Measurements from ENCODE around the gene ZNF565. TPM values are rescaled to one million over a fixed set of nuclear protein-coding genes. Genes with fewer than 3 reads are reported as not detected.

ZNF565 gene
- total RNA-seq, 4 donors from 2014 or later, result 7.2 to 13.1 (median 7.4) TPM

- peaks cover 0 to 15% of the 10 kb centered on the region in 2 donors for H3K4me1 ChIP-seq
- H3K36me3 ChIP-seq, result peaks cover 17 to 41% of the 10 kb centered on the region in 2 donors
- H3K27ac ChIP-seq, result peak overlapping the region; percentile 93 to 94 (median 94)
- intact Hi-C loops (cut with DNase I), result no loop called here
- peak; percentile 64 to 65 for DNase-seq
- no peaks in the 10 kb centered on the region for H3K27me3 ChIP-seq
- H3K4me3 ChIP-seq (replicated peaks in 1 of 3), result peak overlapping the region in 2 of 3 donors; percentile 57 to 59
- H3K9me3 ChIP-seq, result no peaks in the 10 kb centered on the region
- WGBS, 2 donors, result 34 to 49% methylated on average over 17 to 20 of the region's 47 CpGs
- peak in 1 of 2 donors; percentile 43 for TF ChIP-seq POLR2A (IDR thresholded peaks at IDR 0.05)
- no peak for TF ChIP-seq CTCF (IDR thresholded peaks at IDR 0.05)
These were observed 63.1 kb downstream of the ZNF565 start for GRCh38 chr19:36151144-36152018.

- intact Hi-C loops (cut with DNase I), result no loop called here
- no peaks in the 10 kb centered on the region for H3K27me3 ChIP-seq
- peaks cover 0 to 15% of the 10 kb centered on the region in 2 donors for H3K4me1 ChIP-seq
- peak overlapping the region in 2 of 3 donors; percentile 93 to 94 for H3K27ac ChIP-seq
- 71 to 76% methylated on average over 5 of the region's 5 CpGs for WGBS, 2 donors
- H3K9me3 ChIP-seq, result no peaks in the 10 kb centered on the region
- H3K36me3 ChIP-seq, result peaks cover 25 to 49% of the 10 kb centered on the region in 2 donors
- TF ChIP-seq CTCF (IDR thresholded peaks at IDR 0.05), result no peak
- TF ChIP-seq POLR2A (IDR thresholded peaks at IDR 0.05), result no peak
- H3K4me3 ChIP-seq (replicated peaks in 1 of 3), result no peak overlapping the region
- no peak for DNase-seq
These were observed 63.9 kb downstream of the ZNF565 start for GRCh38 chr19:36150586-36150985.

GRCh38 chr19:36149673-36150406, 64.6 kb downstream of the ZNF565 start:
- H3K27ac ChIP-seq, result peak overlapping the region in 2 of 3 donors; percentile 30 to 93

GRCh38 chr19:36144624-36145023, 69.8 kb downstream of the ZNF565 start:
- WGBS, 2 donors, result 98 to 99% methylated on average over 6 of the region's 6 CpGs

More at GRCh38 chr19:36149673-36150406, 64.6 kb downstream of the ZNF565 start:
- Histone ChIP-seq H3K4me3 (replicated peaks in 1 of 3) (no peak overlapping the region), H3K27me3 (no peaks in the 10 kb centered on the region), H3K36me3 (peaks cover 27 to 55% of the 10 kb centered on the region in 2 donors), H3K4me1 (peaks cover 0 to 15% of the 10 kb centered on the region in 2 donors), H3K9me3 (no peaks in the 10 kb centered on the region)
- 69 to 77% methylated on average over 12 to 13 of the region's 13 CpGs for WGBS, 2 donors
- TF ChIP-seq CTCF (IDR thresholded peaks at IDR 0.05), result no peak
- no peak for TF ChIP-seq POLR2A (IDR thresholded peaks at IDR 0.05)
- peak; percentile 74 to 82 for DNase-seq
- intact Hi-C loops (cut with DNase I), result no loop called here

More at GRCh38 chr19:36144624-36145023, 69.8 kb downstream of the ZNF565 start:
- no peak for DNase-seq
- H3K4me3 ChIP-seq (replicated peaks in 1 of 3), result no peak overlapping the region
- no peaks in the 10 kb centered on the region for H3K9me3 ChIP-seq
- H3K36me3 ChIP-seq, result peaks cover 52 to 60% of the 10 kb centered on the region in 2 donors
- no peak overlapping the region for H3K27ac ChIP-seq
- TF ChIP-seq CTCF (IDR thresholded peaks at IDR 0.05), result no peak
- TF ChIP-seq POLR2A (IDR thresholded peaks at IDR 0.05), result no peak
- peaks cover 0 to 13% of the 10 kb centered on the region in 2 donors for H3K4me1 ChIP-seq
- H3K27me3 ChIP-seq, result no peaks in the 10 kb centered on the region
- intact Hi-C loops (cut with DNase I), result no loop called here

Measured in thyroid gland (tissue), 4 donors.